SH-SY5Y (cell line): ENCODE results near the gene ACAA2.

Experiments
- GATA2 ChIP-seq: IDR thresholded peaks from 2 replicates; pipeline ENCODE4 v1.6.1; 2011; ENCODE audit warnings: mild to moderate bottlenecking, low read depth, low read length
- GATA3 ChIP-seq: IDR thresholded peaks from 2 replicates; pipeline ENCODE4 v1.6.1; 2011; ENCODE audit warnings: low read depth, mild to moderate bottlenecking, low read length, moderate library complexity

DNA sequence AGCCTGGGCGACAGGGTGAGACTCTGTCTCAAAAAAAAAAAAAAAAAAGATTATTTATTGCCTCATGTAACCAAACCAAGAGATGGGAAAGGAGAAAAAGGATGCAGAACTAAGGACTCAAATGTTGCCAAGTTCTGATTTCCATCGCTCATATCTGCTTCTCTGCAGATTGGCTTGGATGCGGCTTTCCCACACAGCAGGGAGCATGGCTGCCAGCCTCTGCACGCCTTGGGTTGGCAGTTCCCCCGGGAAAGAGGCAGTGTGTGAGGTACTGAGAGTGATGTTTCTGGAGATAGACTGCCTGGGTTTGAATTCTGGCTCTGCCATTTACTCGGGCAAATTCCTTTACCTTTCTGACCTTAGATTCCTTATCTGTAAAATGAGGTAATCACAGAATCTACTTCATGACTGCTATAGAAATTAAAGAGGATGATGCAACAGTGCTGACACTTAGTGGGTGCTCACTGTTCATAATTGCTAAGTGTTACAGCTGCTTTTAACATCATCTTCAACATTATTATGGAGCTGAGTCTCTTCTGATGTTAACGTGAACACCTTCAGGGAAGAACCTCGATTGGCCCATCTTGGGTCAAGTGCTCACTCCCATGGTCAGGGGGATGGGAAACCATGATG is 68.8 kb downstream of the ACAA2 start:
- TF ChIP-seq GATA3 (no peak), GATA2 (no peak)
